ENCODE results near the gene WNT7A.
"Not testable (repeated sequence)": the region's sequence is repeated elsewhere in the genome, so short reads cannot be mapped to it uniquely, and the experiment has no call there.

The WNT7A gene

DNA sequence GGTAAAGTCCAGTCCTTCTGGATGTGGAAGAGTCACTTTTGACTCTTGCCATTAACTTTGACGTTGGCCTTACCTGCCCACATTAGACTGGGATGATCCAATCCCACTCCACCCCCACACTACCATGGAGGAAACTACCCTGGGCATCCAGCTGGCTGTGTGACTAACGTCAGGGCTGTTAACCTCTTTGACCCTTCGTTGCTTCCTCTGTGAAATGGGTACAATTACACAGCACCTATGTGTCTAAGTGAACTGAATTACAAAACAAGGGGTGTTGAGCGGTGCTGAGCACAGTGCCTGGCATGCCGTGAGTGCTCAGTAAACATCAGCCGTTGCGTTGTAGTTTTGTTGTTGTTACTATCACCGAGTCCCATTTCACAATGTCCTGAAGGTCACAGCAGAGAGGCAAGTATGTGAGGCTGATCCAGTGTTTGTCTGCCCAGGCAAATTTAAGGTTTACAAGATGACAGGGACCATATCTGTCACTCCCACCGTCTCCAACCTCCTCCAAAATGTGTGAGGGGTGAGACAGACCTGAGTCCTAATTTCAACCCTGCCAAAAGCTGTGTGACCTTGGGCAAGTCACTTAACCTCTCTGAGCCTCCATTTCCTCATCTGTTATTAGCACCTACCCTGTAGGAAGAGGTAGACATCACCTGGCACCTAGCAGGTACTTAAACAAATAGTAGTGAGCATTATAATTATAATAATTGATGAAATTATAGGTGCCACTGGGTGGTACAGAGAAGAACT is 20.9 kb downstream of the WNT7A start:
- Histone ChIP-seq H3K27me3 (ENCODE audit: control insufficient read depth, insufficient read depth, low read length) (no peaks in the 10 kb centered on the region), H3K36me3 (ENCODE audit: control insufficient read depth, insufficient read depth, low read length) (no peaks in the 10 kb centered on the region), H3K4me1 (ENCODE audit: control insufficient read depth, insufficient read depth, low read length) (no peaks in the 10 kb centered on the region), H3K9me3 (ENCODE audit: control insufficient read depth, insufficient read depth, low read length) (no peaks in the 10 kb centered on the region), H3K9ac (ENCODE audit: low read depth, low read length) (no peak overlapping the region), H3K4me3 (ENCODE audit: low read depth, low read length) (no peak overlapping the region)

DNA sequence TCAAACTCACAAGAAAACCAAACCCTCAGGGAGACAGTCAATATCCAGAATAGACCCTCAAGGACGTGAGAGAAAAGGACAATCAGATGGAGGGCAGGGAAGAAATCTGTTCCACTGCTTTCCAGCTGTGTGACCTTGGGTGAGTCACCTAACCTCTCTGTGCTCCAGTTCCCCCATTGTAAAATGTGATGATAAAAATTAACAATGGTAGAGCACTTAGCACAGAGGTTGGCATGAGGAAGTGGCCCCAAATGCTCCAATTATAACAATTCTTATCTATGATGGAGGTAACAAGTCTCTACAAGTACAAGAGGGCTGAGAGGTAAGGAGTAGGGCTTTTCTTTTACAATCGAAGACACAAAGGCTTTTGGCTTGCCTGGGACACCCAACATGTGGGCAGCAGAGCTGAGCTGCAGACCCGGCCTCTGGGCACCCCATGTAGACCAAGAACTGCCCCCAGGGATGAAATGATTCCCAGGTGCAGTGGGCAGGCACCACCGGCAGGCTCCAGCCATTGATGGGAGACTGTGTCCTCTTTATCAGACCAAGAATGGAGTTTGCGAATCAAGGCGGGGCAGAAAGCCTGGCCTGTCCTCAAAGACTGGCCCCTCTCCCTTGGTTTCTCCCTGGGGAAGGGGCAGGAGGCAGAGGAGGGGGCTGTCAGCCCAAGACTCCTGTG is 22.0 kb downstream of the WNT7A start:
- no peak overlapping the region for H3K9ac ChIP-seq (ENCODE audit: low read depth, low read length)
- no peaks in the 10 kb centered on the region for H3K4me1 ChIP-seq (ENCODE audit: control insufficient read depth, insufficient read depth, low read length)
- no peaks in the 10 kb centered on the region for H3K36me3 ChIP-seq (ENCODE audit: control insufficient read depth, insufficient read depth, low read length)
- no peaks in the 10 kb centered on the region for H3K27me3 ChIP-seq (ENCODE audit: control insufficient read depth, insufficient read depth, low read length)
- H3K4me3 ChIP-seq (ENCODE audit: low read depth, low read length), result no peak overlapping the region
- no peaks in the 10 kb centered on the region for H3K9me3 ChIP-seq (ENCODE audit: control insufficient read depth, insufficient read depth, low read length)

DNA sequence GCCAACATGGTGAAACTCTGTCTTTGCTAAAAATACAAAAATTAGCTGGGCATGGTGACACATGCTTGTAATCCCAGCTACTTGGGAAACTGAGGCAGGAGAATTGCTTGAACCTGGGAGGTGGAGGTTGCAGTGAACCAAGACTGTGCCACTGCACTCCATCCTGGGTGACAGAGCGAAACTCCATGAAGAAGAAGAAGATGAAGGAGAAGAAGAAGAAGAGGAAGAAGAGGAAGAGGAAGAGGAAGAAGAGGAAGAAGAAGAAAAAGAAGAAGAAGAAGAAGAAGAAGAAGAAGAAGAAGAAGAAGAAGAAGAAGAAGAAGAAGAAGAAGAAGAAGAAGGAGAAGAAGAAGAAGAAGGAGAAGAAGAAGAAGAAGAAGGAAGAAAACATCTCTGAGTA is 23.2 kb downstream of the WNT7A start:
- H3K27me3 ChIP-seq (ENCODE audit: control insufficient read depth, insufficient read depth, low read length); H3K9ac ChIP-seq (ENCODE audit: low read depth, low read length); H3K36me3 ChIP-seq (ENCODE audit: control insufficient read depth, insufficient read depth, low read length); H3K4me3 ChIP-seq (ENCODE audit: low read depth, low read length); H3K9me3 ChIP-seq (ENCODE audit: control insufficient read depth, insufficient read depth, low read length); H3K4me1 ChIP-seq (ENCODE audit: control insufficient read depth, insufficient read depth, low read length): not testable (repeated sequence)

DNA sequence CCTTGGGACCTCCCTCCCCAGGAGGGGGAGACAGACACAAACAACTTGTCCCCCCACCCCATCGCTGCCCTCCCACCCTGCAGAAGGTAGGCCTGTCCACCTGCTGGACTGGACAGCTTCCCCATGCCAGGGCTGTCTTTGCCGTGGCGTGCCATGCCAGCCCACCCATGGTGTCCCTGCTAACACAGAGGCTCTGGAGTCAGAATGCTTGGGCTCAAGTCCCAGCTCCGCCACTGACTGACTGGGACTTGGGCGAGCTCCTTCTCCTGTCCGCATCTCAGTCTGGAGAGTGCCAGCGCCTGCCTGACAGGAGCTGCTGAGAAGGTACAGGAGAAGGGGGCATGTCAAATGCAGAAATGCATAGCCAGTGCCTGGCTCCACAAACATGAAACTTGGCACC is 23.9 kb downstream of the WNT7A start:
- no peaks in the 10 kb centered on the region for H3K27me3 ChIP-seq (ENCODE audit: control insufficient read depth, insufficient read depth, low read length)
- no peaks in the 10 kb centered on the region for H3K9me3 ChIP-seq (ENCODE audit: control insufficient read depth, insufficient read depth, low read length)
- H3K36me3 ChIP-seq (ENCODE audit: control insufficient read depth, insufficient read depth, low read length), result no peaks in the 10 kb centered on the region
- H3K4me3 ChIP-seq (ENCODE audit: low read depth, low read length), result no peak overlapping the region
- no peaks in the 10 kb centered on the region for H3K4me1 ChIP-seq (ENCODE audit: control insufficient read depth, insufficient read depth, low read length)
- H3K9ac ChIP-seq (ENCODE audit: low read depth, low read length), result no peak overlapping the region

DNA sequence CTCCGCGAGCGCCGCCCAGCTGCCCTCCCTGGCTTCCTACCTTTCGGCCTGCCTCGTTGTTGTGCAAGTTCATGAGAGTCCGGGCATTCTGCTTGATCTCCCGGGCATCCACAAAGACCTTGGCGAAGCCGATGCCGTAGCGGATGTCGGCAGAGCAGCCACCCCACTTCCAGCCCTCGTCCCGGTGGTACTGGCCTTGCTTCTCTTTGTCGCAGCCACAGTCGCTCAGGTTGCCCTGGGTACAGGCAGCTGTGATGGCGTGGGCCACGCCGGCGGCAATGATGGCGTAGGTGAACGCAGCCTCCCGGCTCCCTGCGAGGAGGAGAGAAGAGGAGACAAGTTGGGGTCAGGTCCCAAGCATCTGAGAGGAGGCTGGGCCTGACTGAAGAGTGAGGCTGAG is 25.4 kb downstream of the WNT7A start:
- Histone ChIP-seq H3K4me1 (ENCODE audit: control insufficient read depth, insufficient read depth, low read length) (no peaks in the 10 kb centered on the region), H3K9me3 (ENCODE audit: control insufficient read depth, insufficient read depth, low read length) (no peaks in the 10 kb centered on the region), H3K4me3 (ENCODE audit: low read depth, low read length) (no peak overlapping the region), H3K36me3 (ENCODE audit: control insufficient read depth, insufficient read depth, low read length) (no peaks in the 10 kb centered on the region), H3K9ac (ENCODE audit: low read depth, low read length) (no peak overlapping the region), H3K27me3 (ENCODE audit: control insufficient read depth, insufficient read depth, low read length) (no peaks in the 10 kb centered on the region)

DNA sequence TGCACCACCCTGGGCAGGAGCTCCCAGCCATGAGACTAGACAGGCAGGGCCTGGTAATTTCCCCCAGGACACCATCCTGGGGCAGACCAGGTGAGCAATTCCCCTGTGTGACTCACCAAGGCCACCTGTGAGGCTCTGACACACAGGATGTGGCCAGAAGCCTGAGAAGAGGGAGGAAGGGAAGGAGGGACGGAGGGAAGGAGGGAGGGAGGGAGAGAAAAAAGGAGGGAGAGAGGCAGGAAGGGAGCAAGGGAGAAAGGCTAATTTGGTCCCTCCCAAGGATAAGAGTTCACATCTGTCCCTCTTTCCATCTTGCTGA is 25.9 kb downstream of the WNT7A start:
- Histone ChIP-seq H3K27me3 (ENCODE audit: control insufficient read depth, insufficient read depth, low read length) (no peaks in the 10 kb centered on the region), H3K4me1 (ENCODE audit: control insufficient read depth, insufficient read depth, low read length) (no peaks in the 10 kb centered on the region), H3K36me3 (ENCODE audit: control insufficient read depth, insufficient read depth, low read length) (no peaks in the 10 kb centered on the region), H3K9me3 (ENCODE audit: control insufficient read depth, insufficient read depth, low read length) (no peaks in the 10 kb centered on the region), H3K9ac (ENCODE audit: low read depth, low read length) (no peak overlapping the region), H3K4me3 (ENCODE audit: low read depth, low read length) (no peak overlapping the region)

DNA sequence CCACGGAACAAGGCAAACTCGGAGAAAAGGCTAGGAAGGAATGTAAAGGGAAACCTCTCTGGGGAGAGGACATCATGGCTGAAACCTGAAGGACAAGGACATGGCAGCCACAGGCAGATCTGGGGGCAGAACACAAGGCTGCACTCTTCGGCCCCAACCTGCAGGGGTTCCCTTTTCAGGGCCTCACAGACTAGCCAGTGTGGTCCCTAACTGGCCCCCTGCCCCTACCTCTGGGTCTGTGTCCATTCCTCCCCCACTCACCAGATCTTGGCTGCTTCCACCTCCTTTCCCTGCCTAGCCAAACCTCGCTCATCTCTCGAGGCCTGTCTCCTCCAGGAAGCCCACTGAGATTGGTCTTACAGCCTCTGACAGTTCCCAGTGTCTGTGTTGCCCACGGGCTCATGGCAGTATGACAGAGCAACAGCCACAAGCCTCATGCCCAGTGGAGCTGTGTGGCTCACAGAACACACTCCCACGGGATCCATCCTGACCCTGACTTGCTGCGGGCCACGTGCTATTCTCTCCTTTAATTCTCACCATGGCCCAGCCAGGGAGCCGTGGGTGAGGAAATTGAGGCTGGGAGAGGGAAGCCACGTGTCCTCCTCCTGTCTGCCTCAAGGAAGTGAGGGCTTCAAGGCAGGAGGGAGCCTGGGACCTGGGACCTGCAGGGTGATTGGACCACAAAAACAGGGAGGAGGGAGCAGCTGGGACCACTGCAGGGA is 26.5 kb downstream of the WNT7A start:
- H3K4me3 ChIP-seq (ENCODE audit: low read depth, low read length), result no peak overlapping the region
- H3K27me3 ChIP-seq (ENCODE audit: control insufficient read depth, insufficient read depth, low read length), result no peaks in the 10 kb centered on the region
- H3K36me3 ChIP-seq (ENCODE audit: control insufficient read depth, insufficient read depth, low read length), result no peaks in the 10 kb centered on the region
- no peaks in the 10 kb centered on the region for H3K4me1 ChIP-seq (ENCODE audit: control insufficient read depth, insufficient read depth, low read length)
- H3K9ac ChIP-seq (ENCODE audit: low read depth, low read length), result no peak overlapping the region
- H3K9me3 ChIP-seq (ENCODE audit: control insufficient read depth, insufficient read depth, low read length), result no peaks in the 10 kb centered on the region

DNA sequence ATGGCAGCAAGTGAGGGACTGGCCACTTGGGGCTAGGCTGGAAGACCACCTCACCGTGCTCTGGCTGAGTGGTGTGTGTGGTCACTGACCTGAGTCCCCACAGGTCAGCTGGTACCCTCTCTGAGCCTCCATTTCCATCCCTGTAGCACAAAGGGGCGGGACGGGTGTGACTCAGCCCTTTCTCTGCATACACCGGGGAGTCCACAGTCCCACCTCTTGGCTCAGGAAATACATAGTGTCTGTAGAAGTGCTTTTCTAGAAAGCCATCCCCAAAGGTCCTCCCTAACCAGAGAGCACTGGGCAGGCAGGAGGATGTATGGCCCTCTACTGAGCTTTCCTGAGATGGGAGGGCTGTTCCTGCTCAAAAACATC is 27.2 kb downstream of the WNT7A start:
- no peaks in the 10 kb centered on the region for H3K36me3 ChIP-seq (ENCODE audit: control insufficient read depth, insufficient read depth, low read length)
- no peaks in the 10 kb centered on the region for H3K9me3 ChIP-seq (ENCODE audit: control insufficient read depth, insufficient read depth, low read length)
- H3K4me3 ChIP-seq (ENCODE audit: low read depth, low read length), result no peak overlapping the region
- H3K27me3 ChIP-seq (ENCODE audit: control insufficient read depth, insufficient read depth, low read length), result no peaks in the 10 kb centered on the region
- no peaks in the 10 kb centered on the region for H3K4me1 ChIP-seq (ENCODE audit: control insufficient read depth, insufficient read depth, low read length)
- H3K9ac ChIP-seq (ENCODE audit: low read depth, low read length), result no peak overlapping the region

DNA sequence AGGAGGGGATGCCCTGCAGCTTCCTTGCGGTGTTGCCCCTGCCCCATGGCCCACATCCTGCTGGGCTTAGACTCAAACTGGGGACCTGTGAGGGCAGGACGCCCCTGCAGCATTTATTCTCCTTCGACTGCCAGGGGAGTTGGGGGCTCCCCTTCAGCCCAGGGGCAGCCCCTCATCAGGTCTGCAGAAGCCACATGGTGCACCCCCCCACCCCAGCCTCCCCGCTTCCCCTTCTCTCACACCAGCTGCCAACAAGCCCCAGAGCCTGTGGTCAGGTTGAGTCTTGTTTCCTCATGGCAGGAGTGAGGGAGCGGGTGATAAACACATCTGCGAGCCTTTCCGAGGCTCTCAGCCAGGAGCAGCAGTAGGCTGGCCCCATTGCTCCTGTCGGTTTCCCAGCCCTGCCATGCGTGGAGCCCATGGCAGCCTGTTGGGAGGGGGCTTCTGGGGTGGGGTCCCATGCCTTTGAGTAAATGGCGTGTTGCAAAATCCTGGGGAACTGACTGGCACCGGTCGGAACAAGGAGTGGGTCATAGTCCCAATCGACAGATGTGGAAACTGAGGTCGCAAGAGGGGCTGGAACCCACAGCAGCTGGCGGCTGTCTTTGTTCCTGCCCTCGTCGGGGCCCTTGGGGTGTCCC is 27.8 kb downstream of the WNT7A start:
- no peak overlapping the region for H3K9ac ChIP-seq (ENCODE audit: low read depth, low read length)
- no peaks in the 10 kb centered on the region for H3K9me3 ChIP-seq (ENCODE audit: control insufficient read depth, insufficient read depth, low read length)
- no peaks in the 10 kb centered on the region for H3K27me3 ChIP-seq (ENCODE audit: control insufficient read depth, insufficient read depth, low read length)
- peaks cover 3% of the 10 kb centered on the region for H3K4me1 ChIP-seq (ENCODE audit: control insufficient read depth, insufficient read depth, low read length)
- H3K36me3 ChIP-seq (ENCODE audit: control insufficient read depth, insufficient read depth, low read length), result no peaks in the 10 kb centered on the region
- H3K4me3 ChIP-seq (ENCODE audit: low read depth, low read length), result no peak overlapping the region

DNA sequence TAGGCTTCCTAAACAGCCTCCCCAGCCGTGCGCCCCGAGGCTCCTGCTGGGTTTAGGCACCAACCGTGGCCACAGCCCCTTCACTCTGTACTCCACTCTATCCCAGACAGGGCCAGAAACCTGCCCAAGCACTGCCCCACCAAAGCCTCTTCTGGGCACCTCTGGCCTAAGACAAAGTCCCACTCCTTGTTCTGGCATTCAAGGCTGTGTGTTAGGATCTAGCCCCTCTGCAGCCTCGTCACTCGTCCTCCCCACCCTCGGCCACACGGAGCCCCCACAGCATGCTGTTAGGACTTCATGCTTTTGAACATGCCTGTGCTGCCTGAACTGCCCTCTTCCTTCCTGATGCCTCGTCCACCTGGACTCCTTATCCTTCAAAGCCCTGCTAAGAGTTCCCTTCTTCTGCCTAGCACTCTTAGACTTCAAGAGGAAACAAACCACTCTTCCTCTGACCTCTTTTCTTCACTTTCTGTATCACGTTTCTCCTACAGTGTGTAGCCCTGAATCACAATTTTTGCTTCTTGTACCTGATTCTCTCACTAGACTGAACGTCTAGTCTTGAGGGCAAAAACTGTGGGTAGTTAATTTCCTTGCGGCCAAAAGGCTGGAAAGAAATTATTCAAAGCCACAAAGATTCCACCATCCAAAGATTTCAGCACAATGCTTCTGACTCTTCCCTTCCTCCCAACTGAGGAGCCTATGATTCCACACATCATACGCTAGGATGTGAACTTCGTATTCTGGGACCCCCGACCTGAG is 28.6 kb downstream of the WNT7A start:
- Histone ChIP-seq H3K9ac (ENCODE audit: low read depth, low read length) (no peak overlapping the region), H3K4me3 (ENCODE audit: low read depth, low read length) (no peak overlapping the region), H3K4me1 (ENCODE audit: control insufficient read depth, insufficient read depth, low read length) (peaks cover 3% of the 10 kb centered on the region), H3K27me3 (ENCODE audit: control insufficient read depth, insufficient read depth, low read length) (no peaks in the 10 kb centered on the region), H3K9me3 (ENCODE audit: control insufficient read depth, insufficient read depth, low read length) (no peaks in the 10 kb centered on the region), H3K36me3 (ENCODE audit: control insufficient read depth, insufficient read depth, low read length) (no peaks in the 10 kb centered on the region)

DNA sequence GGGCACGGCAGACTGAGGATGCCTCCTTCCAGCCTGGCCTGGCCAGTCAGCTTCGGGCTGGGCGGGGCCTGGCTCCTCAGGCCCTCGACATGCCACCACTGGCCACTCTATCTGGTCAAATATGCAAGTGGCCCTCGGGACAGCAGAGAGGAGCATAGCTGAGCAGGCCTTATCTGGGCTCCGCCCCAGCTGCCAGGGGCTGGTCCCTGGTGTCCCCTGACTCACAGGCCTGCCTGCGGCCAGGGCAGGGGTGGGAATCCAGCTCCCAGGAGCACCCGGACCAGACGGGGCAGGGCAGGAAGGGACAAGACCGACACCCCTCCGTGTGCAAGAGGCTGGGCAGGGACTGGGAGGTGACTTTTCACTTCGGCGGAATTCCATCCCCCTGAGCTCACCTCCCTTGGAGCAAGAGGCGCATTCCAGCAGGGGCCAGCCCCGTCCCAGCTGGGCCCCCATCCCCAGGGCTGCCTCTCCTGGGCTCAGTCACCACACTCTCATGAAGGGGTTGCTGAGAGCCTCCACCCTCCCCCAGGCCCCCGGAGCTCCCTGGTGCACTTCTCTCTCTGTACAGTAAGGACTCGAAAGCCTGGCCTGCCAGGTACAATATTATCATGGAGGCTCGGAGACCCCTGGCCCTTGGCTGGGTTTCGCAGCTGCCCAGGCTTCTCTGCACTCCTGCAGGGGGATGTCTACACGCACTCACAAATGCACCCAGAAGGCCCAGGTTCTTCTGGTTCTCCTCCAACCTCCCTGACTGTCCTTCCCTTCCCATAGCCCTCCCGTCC is 29.5 kb downstream of the WNT7A start:
- H3K4me3 ChIP-seq (ENCODE audit: low read depth, low read length), result no peak overlapping the region
- H3K9ac ChIP-seq (ENCODE audit: low read depth, low read length), result no peak overlapping the region
- no peaks in the 10 kb centered on the region for H3K27me3 ChIP-seq (ENCODE audit: control insufficient read depth, insufficient read depth, low read length)
- H3K9me3 ChIP-seq (ENCODE audit: control insufficient read depth, insufficient read depth, low read length), result no peaks in the 10 kb centered on the region
- peaks cover 3% of the 10 kb centered on the region for H3K4me1 ChIP-seq (ENCODE audit: control insufficient read depth, insufficient read depth, low read length)
- no peaks in the 10 kb centered on the region for H3K36me3 ChIP-seq (ENCODE audit: control insufficient read depth, insufficient read depth, low read length)

Measured in iPS-15b (cell line).